Measurements from ENCODE around the gene EIF2D.

EIF2D gene

GRCh38 chr1:206544562-206545257 is 67.6 kb downstream of the EIF2D start:
- peak in 1 of 2 experiments; percentile 10 for DNase-seq
